Mesodermal cell (in vitro differentiated cells): Measurements from ENCODE around the gene DOCK3.
"Not testable (repeated sequence)": the region's sequence is repeated elsewhere in the genome, so short reads cannot be mapped to it uniquely, and the experiment has no call there.

Experiments used
- H3K27ac ChIP-seq: 2 replicates; pipeline ENCODE4 v1.7.0; 2013; ENCODE audit warnings: mild to moderate bottlenecking, low read depth, low read length, moderate library complexity; ENCODE audit not compliant: severe bottlenecking
- H3K36me3 ChIP-seq: 2 replicates; pipeline ENCODE4 v1.7.1; 2013; ENCODE audit warnings: mild to moderate bottlenecking, low read length, moderate library complexity; ENCODE audit not compliant: control insufficient read depth, insufficient read depth
- H3K4me1 ChIP-seq: one replicate; pipeline ENCODE4 v1.7.1; 2013; ENCODE audit warnings: mild to moderate bottlenecking, low read length; ENCODE audit not compliant: insufficient read depth, control insufficient read depth, poor library complexity, severe bottlenecking
- H3K4me3 ChIP-seq: 2 replicates; pipeline ENCODE4 v1.7.0; 2013; ENCODE audit warnings: low read length, control low read depth, mild to moderate bottlenecking; ENCODE audit not compliant: insufficient read depth, poor library complexity, severe bottlenecking; ENCODE audit errors: extremely low read depth
- H3K9me3 ChIP-seq: 2 replicates; pipeline ENCODE4 v1.7.1; 2013; ENCODE audit warnings: mild to moderate bottlenecking, low read length, moderate library complexity; ENCODE audit not compliant: control insufficient read depth
- WGBS, 2 experiments: methylation state at CpG; one replicate each; pipeline ENCODE4 v1.1.5; 2013; ENCODE audit warnings: missing lambda C conversion rate in 2 of 2; ENCODE audit not compliant: insufficient coverage in 2 of 2; 5-methylcytosine and 5-hydroxymethylcytosine counted together

Gene DOCK3

DNA sequence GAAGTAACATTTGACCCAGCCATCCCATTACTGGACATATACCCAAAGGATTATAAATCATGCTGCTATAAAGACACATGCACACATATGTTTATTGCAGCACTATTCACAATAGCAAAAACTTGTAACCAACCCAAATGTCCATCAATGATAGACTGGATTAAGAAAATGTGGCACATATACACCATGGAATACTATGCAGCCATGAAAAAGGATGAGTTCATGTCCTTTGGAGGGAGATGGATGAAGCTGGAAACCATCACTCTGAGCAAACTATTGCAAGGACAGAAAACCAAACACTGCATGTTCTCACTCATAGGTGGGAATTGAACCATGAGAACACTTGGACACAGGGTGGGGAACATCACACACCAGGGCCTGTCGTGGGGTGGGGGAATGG is 208.0 kb downstream of the DOCK3 start:
- H3K27ac ChIP-seq, H3K4me3 ChIP-seq, H3K9me3 ChIP-seq, H3K4me1 ChIP-seq, H3K36me3 ChIP-seq: not testable (repeated sequence)
- WGBS, 2 experiments = no CpG with 5 or more reads among the region's 1 CpG

DNA sequence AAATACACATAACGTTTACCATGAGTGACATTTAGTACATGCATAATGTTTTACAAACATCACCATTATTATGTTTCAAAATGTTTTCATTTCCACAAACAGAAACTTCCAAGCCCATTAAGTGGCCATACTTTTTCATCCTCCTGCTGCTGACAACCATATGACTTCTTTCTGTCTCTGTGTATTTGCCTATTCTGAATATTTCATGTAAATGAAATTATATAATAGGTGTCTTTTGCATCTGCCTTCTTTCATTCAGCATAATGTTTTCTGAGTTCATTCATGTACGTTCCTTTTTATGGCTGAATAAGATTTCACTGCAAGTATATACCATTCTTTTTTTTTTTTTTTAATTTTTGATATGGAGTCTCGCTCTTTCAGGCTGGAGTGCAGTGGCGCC is 209.0 kb downstream of the DOCK3 start:
- WGBS, 2 experiments = 82 to 94% methylated on average over 2 of the region's 4 CpGs
- no peak overlapping the region for H3K27ac ChIP-seq
- no peaks in the 10 kb centered on the region for H3K9me3 ChIP-seq
- no peaks in the 10 kb centered on the region for H3K4me1 ChIP-seq
- H3K36me3 ChIP-seq = no peaks in the 10 kb centered on the region
- H3K4me3 ChIP-seq = no peak overlapping the region

DNA sequence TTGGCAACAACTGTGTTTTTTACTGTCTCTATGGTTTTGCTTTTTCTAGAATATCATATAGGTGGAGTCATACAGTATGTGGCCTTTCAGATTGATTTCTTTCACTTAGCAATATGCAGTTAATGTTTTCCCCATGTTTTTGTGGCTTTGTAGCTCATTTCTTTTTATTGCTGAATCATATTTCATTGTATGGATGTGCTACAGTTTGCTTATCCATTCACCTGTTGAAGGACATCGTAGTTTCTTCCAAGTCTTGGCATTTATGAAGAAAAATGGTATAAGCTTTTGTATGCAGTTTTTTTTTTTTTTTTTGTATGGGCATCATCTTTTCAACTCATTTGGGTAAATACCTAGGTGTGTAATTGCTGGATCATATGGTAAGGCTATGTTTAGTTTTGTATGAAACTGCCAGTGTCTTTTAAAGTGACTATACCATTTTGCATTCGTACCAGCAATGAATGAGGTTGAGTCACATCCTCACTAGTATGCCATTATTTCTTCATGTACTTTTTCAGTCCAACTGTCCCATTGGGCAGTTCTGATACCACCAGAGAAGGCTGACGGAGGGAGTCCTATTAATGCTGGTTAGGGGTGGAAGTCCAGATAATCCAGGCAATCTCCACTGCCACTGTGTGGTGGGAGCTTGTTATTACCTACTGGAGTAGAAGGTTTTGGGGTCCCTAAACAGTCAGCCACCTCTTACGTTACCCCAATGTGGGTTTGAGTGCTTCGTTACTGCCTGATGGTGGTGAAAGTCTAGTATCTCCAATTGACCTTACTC is 210.5 kb downstream of the DOCK3 start:
- H3K36me3 ChIP-seq = no peaks in the 10 kb centered on the region
- WGBS, 2 experiments = 63 to 88% methylated on average over 1 to 2 of the region's 5 CpGs
- H3K27ac ChIP-seq = no peak overlapping the region
- H3K4me3 ChIP-seq = no peak overlapping the region
- no peaks in the 10 kb centered on the region for H3K4me1 ChIP-seq
- H3K9me3 ChIP-seq = no peaks in the 10 kb centered on the region

DNA sequence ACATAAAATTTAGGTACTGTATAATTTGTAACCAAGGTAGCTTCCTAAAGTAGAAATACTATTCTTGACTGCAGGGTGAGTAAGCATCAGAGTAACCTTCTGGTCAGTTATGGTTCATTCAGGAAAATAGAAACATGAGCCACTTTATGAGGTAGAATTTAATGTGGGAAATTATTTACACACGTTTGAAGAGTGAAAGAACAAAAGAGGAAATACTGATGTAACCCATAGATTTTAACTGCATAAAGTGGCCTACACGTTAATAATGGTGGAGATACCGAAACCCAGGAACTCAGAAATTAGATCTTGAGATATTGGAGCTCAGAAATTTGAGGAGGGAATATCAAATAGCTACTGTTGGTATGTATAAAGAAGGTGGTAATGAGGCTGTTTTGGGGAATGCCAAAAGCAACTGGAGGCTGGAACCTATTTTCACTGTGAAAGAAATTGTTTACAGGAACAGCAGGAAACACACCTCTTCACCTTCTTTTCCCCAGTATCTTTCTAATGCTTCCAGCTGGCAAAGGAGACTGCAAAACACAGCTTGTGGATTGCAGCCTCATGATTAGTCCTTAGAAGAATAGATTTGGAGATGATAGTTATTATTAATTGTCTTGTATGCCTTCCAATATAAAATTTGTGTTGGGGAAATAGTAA is 216.1 kb downstream of the DOCK3 start:
- Histone ChIP-seq H3K36me3 (no peaks in the 10 kb centered on the region), H3K4me3 (no peak overlapping the region), H3K27ac (no peak overlapping the region), H3K4me1 (no peaks in the 10 kb centered on the region), H3K9me3 (no peaks in the 10 kb centered on the region)
- 25 to 62% methylated on average over 2 to 3 of the region's 3 CpGs for WGBS, 2 experiments

DNA sequence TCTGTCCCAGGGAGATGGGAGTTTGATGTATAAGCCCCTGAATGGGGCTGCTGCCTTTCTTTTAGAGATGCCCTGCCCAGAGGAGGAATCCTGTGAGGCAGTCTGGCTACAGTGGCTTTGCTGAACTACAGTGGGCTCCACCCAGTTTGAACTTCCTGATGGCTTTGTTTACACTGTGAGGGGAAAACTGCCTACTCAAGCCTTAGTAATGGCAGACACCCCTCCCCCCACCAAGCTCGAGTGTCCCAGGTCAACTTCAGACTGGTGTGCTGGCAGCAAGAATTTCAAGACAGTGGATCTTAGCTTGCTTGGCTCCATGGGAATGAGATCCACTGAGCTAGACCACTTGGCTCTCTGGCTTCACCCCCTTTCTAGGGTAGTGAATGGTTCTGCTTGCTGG is 226.4 kb downstream of the DOCK3 start:
- not testable (repeated sequence) for H3K4me3 ChIP-seq, H3K27ac ChIP-seq, H3K4me1 ChIP-seq, H3K9me3 ChIP-seq, H3K36me3 ChIP-seq
- no CpG with 5 or more reads among the region's 1 CpG for whole genome bisulfite sequencing, 2 experiments

DNA sequence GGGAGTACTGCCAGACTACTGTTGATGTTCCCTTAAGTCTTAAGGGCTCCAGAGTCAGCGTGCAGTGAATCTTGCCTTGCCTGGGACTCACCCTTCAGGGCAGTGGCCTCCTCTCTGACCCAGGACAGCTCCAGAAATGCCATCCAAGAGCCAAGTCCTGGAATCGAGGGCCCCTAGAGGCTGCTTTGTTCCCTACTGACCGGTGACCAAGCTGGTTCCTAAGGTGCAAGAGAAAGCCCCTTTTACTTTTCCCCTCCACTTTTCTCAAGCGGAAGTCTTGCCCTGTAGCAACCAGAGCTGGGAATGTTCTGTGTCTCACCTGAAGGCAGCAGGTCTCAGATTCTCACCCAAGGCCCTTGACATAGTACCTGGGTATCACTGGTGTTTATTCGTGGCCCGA is 238.0 kb downstream of the DOCK3 start:
- no peak overlapping the region for H3K4me3 ChIP-seq
- no peaks in the 10 kb centered on the region for H3K9me3 ChIP-seq
- WGBS, 2 experiments = 70 to 84% methylated on average over 4 to 6 of the region's 6 CpGs
- H3K27ac ChIP-seq = no peak overlapping the region
- no peaks in the 10 kb centered on the region for H3K36me3 ChIP-seq
- no peaks in the 10 kb centered on the region for H3K4me1 ChIP-seq

DNA sequence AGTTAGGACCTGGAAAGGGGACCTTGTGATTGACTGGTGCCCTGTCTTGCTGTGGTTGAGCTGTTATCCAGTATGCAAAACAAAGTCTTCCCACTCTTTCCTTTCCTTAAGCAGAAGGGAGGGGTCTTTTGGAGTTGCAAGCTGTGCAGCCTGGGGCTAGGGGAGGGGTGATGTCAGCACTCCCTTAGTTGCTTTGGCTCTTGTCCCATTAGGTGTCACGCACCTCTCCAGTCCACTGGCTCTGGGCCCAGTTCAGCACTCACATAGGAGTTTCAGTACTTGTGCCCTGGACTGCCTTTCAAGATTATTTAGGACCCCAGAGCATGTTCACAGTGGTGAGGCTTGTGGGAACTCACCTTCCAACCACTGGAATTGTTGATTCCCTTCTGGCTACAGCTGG is 238.5 kb downstream of the DOCK3 start:
- Histone ChIP-seq H3K36me3 (no peaks in the 10 kb centered on the region), H3K9me3 (no peaks in the 10 kb centered on the region), H3K27ac (no peak overlapping the region), H3K4me1 (no peaks in the 10 kb centered on the region), H3K4me3 (no peak overlapping the region)
- WGBS, 2 experiments = 55 to 60% methylated on average over 1 of the region's 1 CpG

DNA sequence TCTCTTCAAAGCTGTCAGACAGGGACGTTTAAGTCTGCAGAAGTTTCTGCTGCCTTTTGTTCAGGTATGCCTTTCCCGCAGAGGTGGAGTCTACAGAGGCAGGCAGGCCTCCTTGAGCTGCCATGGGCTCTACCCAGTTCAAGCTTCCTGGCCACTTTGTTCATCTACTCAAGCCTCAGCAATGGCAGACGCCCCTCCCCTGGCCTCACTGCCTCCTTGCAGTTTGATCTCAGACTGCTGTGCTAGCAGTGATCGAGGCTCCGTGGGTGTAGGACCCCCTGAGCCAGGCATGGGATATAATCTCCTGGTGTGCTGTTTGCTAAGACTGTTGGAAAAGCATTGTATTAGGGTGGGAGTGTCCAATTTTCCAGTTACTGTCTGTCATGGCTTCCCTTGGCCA is 247.3 kb downstream of the DOCK3 start:
- not testable (repeated sequence) for H3K4me3 ChIP-seq, H3K4me1 ChIP-seq, H3K9me3 ChIP-seq, H3K27ac ChIP-seq, H3K36me3 ChIP-seq
- 84 to 91% methylated on average over 3 to 4 of the region's 5 CpGs for WGBS, 2 experiments

DNA sequence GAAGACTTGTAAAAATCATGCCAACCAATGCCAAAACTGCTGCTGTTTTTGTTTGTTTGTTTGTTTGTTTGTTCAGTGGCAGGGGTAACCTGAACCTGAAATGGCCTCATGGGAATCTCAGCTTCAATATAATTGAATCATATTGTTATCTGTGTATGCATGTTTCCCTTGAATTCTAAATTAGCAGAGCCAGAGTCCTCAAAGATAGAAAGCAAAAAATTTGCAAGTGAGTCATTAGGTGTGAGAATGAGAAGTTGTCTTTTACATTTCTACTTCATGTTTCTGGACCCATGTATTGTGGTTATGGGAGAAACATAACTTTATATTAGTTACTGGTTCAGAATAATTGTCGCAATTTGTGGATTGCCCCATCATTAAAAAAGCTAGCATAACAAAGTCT is 249.2 kb downstream of the DOCK3 start:
- Histone ChIP-seq H3K4me3 (no peak overlapping the region), H3K4me1 (no peaks in the 10 kb centered on the region), H3K9me3 (no peaks in the 10 kb centered on the region), H3K36me3 (no peaks in the 10 kb centered on the region), H3K27ac (no peak overlapping the region)
- WGBS, 2 experiments = 67% methylated on average over 1 of the region's 1 CpG; no CpG with 5 or more reads in 1 of the 2 experiments

DNA sequence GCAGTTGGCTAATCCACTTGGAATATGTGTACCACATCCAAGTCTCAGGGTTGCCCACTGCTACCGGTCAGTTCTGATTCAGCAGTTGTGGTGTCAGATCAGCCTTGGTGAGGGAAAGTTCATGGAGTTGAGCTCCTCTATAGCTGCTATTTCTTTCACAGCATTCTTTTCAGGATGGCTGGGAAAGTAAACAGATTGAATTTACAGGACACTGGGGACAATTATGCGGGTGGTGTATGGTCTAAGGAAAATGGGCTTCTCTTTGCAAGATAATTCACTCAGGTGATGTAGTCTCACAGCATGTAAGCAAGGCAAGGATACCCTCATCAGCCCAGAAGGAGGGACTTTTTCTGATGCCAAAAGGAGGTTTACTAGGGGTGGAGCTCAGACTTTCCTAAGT is 249.9 kb downstream of the DOCK3 start:
- Histone ChIP-seq H3K36me3 (no peaks in the 10 kb centered on the region), H3K9me3 (no peaks in the 10 kb centered on the region), H3K27ac (no peak overlapping the region), H3K4me3 (no peak overlapping the region), H3K4me1 (no peaks in the 10 kb centered on the region)
- 75% methylated on average over 1 of the region's 2 CpGs; no CpG with 5 or more reads in 1 of the 2 experiments for WGBS, 2 experiments

DNA sequence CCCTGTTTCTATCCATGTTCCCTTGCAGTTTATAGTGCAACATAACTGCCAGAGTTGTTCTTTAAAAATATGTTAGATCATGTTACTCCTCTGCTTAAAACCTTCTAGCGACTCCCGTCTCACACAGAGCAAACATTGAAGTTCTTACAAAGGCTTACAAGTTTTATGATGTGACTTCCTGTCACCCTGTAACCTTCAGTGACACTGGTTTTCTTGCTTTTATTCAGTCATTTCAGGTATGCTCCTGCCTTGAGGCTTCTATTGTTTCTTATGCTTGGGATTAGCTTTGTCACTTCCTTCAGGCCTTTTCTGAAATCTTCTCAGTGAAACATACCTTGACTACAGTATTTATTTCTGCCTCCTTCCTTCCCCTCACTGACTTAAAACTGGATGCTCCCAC is 252.1 kb downstream of the DOCK3 start:
- H3K27ac ChIP-seq = no peak overlapping the region
- 33% methylated on average over 2 of the region's 2 CpGs; no CpG with 5 or more reads in 1 of the 2 experiments for WGBS, 2 experiments
- H3K36me3 ChIP-seq = no peaks in the 10 kb centered on the region

More for the DNA sequence above, 252.1 kb downstream of the DOCK3 start:
- H3K9me3 ChIP-seq = no peaks in the 10 kb centered on the region
- H3K4me3 ChIP-seq = no peak overlapping the region
- no peaks in the 10 kb centered on the region for H3K4me1 ChIP-seq
